Neuronal stem cell (in vitro differentiated cells): ENCODE results near the gene ANKS1B.

Experiments
- DNase-seq: peaks from one replicate; pipeline ENCODE4 v3.0.0-alpha.2; 2013; ENCODE audit warnings: low spot score
- H2AFZ ChIP-seq: one replicate; pipeline ENCODE4 v1.6.1; 2013; ENCODE audit warnings: mild to moderate bottlenecking, low read length, inconsistent platforms
- H2AK5ac ChIP-seq: 2 replicates; pipeline ENCODE4 v1.6.1; 2013; ENCODE audit warnings: low read depth, mild to moderate bottlenecking, inconsistent platforms, low read length, moderate library complexity, mixed read lengths
- H2BK120ac ChIP-seq: 2 replicates; pipeline ENCODE4 v1.6.1; 2013; ENCODE audit warnings: low read depth, mild to moderate bottlenecking, inconsistent platforms, low read length, moderate library complexity, mixed read lengths
- H2BK12ac ChIP-seq: one replicate; pipeline ENCODE4 v1.6.1; 2013; ENCODE audit warnings: low read length, inconsistent platforms
- H2BK15ac ChIP-seq: 2 replicates; pipeline ENCODE4 v1.6.1; 2013; ENCODE audit warnings: mild to moderate bottlenecking, low read length, inconsistent platforms, mixed read lengths
- H2BK5ac ChIP-seq: one replicate; pipeline ENCODE4 v1.6.1; 2013; ENCODE audit warnings: inconsistent platforms, mild to moderate bottlenecking, low read length, moderate library complexity
- H3K14ac ChIP-seq: one replicate; pipeline ENCODE4 v1.6.1; 2013; ENCODE audit warnings: low read length, inconsistent platforms
- H3K18ac ChIP-seq: 2 replicates; pipeline ENCODE4 v1.6.1; 2013; ENCODE audit warnings: low read length, inconsistent platforms
- H3K23ac ChIP-seq: 2 replicates; pipeline ENCODE4 v1.6.1; 2013; ENCODE audit warnings: low read depth, mild to moderate bottlenecking, mixed read lengths, low read length, inconsistent platforms; ENCODE audit not compliant: poor library complexity
- H3K27ac ChIP-seq: replicated peaks from 3 replicates; pipeline ENCODE4 v1.5.1; 2013; ENCODE audit warnings: low read length, inconsistent platforms
- H3K27me3 ChIP-seq, 3 experiments: 2 replicates each; pipeline ENCODE4 v1.6.1; 2013; ENCODE audit warnings: low read length in 3 of 3, mild to moderate bottlenecking in 2 of 3, inconsistent platforms in 1 of 3, low read depth in 1 of 3, mixed read lengths in 1 of 3, moderate library complexity in 1 of 3; ENCODE audit not compliant: control insufficient read depth in 3 of 3, insufficient read depth in 3 of 3
- H3K36me3 ChIP-seq, 2 donors: replicated peaks in 1 of 2; 2 replicates each; pipeline ENCODE4 v1.6.1; 2013; ENCODE audit warnings: low read length in 2 of 2; ENCODE audit not compliant: control insufficient read depth in 2 of 2, insufficient read depth in 2 of 2
- H3K4ac ChIP-seq: 2 replicates; pipeline ENCODE4 v1.6.1; 2013; ENCODE audit warnings: inconsistent platforms, mild to moderate bottlenecking, low read length, moderate library complexity
- H3K4me1 ChIP-seq, 2 donors: 1 replicate in 1 of 2; 2 replicates in 1 of 2; pipeline ENCODE4 v1.6.1; 2013; ENCODE audit warnings: low read length in 2 of 2, low read depth in 1 of 2; ENCODE audit not compliant: control insufficient read depth in 2 of 2, insufficient read depth in 1 of 2
- H3K4me2 ChIP-seq: one replicate; pipeline ENCODE4 v1.6.1; 2013; ENCODE audit warnings: mild to moderate bottlenecking, low read length, inconsistent platforms; ENCODE audit not compliant: insufficient read depth, poor library complexity, severe bottlenecking
- H3K4me3 ChIP-seq, 2 donors: 2 replicates each; pipeline ENCODE4 v1.5.1; 2013; ENCODE audit warnings: low read length in 2 of 2, mild to moderate bottlenecking in 2 of 2, inconsistent platforms in 1 of 2, moderate library complexity in 1 of 2
- H3K79me1 ChIP-seq: one replicate; pipeline ENCODE4 v1.6.1; 2013; ENCODE audit warnings: low read depth, mild to moderate bottlenecking, inconsistent platforms, low read length, moderate library complexity
- H3K9ac ChIP-seq: one replicate; pipeline ENCODE4 v1.6.1; 2013; ENCODE audit warnings: mild to moderate bottlenecking, low read depth, low read length, inconsistent platforms; ENCODE audit not compliant: poor library complexity
- H3K9me3 ChIP-seq, 2 donors: replicated peaks in 1 of 2; 2 replicates each; pipeline versions ENCODE3 to v1.6.1; 2013; ENCODE audit warnings: low read length in 2 of 2, mild to moderate bottlenecking in 2 of 2, inconsistent platforms in 1 of 2, low read depth in 1 of 2, mixed read lengths in 1 of 2, moderate library complexity in 1 of 2; ENCODE audit not compliant: control insufficient read depth in 2 of 2, insufficient read depth in 1 of 2
- H4K8ac ChIP-seq: one replicate; pipeline ENCODE4 v1.6.1; 2013; ENCODE audit warnings: low read depth, mild to moderate bottlenecking, inconsistent platforms, low read length, moderate library complexity
- H4K91ac ChIP-seq: one replicate; pipeline ENCODE4 v1.6.1; 2013; ENCODE audit warnings: low read length, low read depth, mild to moderate bottlenecking, inconsistent platforms; ENCODE audit not compliant: poor library complexity
- WGBS, 2 donors: extraction: QIAGEN DNeasy Blood & Tissue Kit; methylation state at CpG; one replicate each; pipeline ENCODE4 v1.1.7; 2013; ENCODE audit warnings: missing lambda C conversion rate in 2 of 2, mixed read lengths in 1 of 2; ENCODE audit not compliant: insufficient read length in 2 of 2, insufficient replicate concordance in 1 of 2; ENCODE audit errors: extremely low coverage in 2 of 2; 5-methylcytosine and 5-hydroxymethylcytosine counted together

ANKS1B gene

GRCh38 chr12:99261256-99261655 lies 723.5 kb downstream of the ANKS1B start:
- Histone ChIP-seq H3K14ac (no peak overlapping the region), H3K36me3 (no peaks in the 10 kb centered on the region), H3K4ac (no peak overlapping the region), H3K9ac (no peak overlapping the region), H2AFZ (no peak overlapping the region), H4K8ac (no peak overlapping the region), H2BK12ac (no peak overlapping the region), H2BK15ac (no peak overlapping the region), H3K27me3 (no peaks in the 10 kb centered on the region), H3K9me3 (no peaks in the 10 kb centered on the region), H4K91ac (no peak overlapping the region), H3K4me1 (peaks cover 7 to 27% of the 10 kb centered on the region in 2 donors), H3K18ac (no peak overlapping the region), H3K4me3 (no peak overlapping the region), H2AK5ac (no peak overlapping the region), H3K23ac (no peak overlapping the region), H2BK5ac (no peak overlapping the region), H3K27ac (no peak overlapping the region), H3K4me2 (no peak overlapping the region), H2BK120ac (no peak overlapping the region), H3K79me1 (no peaks in the 10 kb centered on the region)
- WGBS, 2 donors: no CpG with 5 or more reads among the region's 1 CpG
- no peak for DNase-seq

GRCh38 chr12:99260456-99260996 lies 724.2 kb downstream of the ANKS1B start:
- no peak overlapping the region for H3K4me3 ChIP-seq
- no peak overlapping the region for H2BK120ac ChIP-seq
- H4K8ac ChIP-seq: no peak overlapping the region
- no peak overlapping the region for H2BK12ac ChIP-seq
- H3K9me3 ChIP-seq: no peaks in the 10 kb centered on the region
- no peak overlapping the region for H2BK15ac ChIP-seq
- H3K27ac ChIP-seq: no peak overlapping the region
- H2AFZ ChIP-seq: no peak overlapping the region
- no peaks in the 10 kb centered on the region for H3K27me3 ChIP-seq
- no peaks in the 10 kb centered on the region for H3K79me1 ChIP-seq
- H3K9ac ChIP-seq: no peak overlapping the region
- no peak overlapping the region for H3K23ac ChIP-seq
- peaks cover 7 to 27% of the 10 kb centered on the region in 2 donors for H3K4me1 ChIP-seq
- H2AK5ac ChIP-seq: no peak overlapping the region
- H3K36me3 ChIP-seq: no peaks in the 10 kb centered on the region
- H3K4me2 ChIP-seq: no peak overlapping the region
- no peak overlapping the region for H3K4ac ChIP-seq
- no peak overlapping the region for H2BK5ac ChIP-seq
- H3K14ac ChIP-seq: no peak overlapping the region
- H3K18ac ChIP-seq: no peak overlapping the region
- H4K91ac ChIP-seq: no peak overlapping the region
- no CpG with 5 or more reads among the region's 4 CpGs for WGBS, 2 donors
- DNase-seq: no peak

- no peaks in the 10 kb centered on the region for H3K79me1 ChIP-seq
- no peak overlapping the region for H3K9ac ChIP-seq
- H4K8ac ChIP-seq: no peak overlapping the region
- no peaks in the 10 kb centered on the region for H3K9me3 ChIP-seq
- no peak overlapping the region for H3K14ac ChIP-seq
- no peak overlapping the region for H4K91ac ChIP-seq
- DNase-seq: no peak
- no peak overlapping the region for H3K23ac ChIP-seq
- H3K4me3 ChIP-seq: no peak overlapping the region
- no peaks in the 10 kb centered on the region for H3K27me3 ChIP-seq
- H2AK5ac ChIP-seq: no peak overlapping the region
- peak overlapping the region; percentile 80 for H2AFZ ChIP-seq
- no peak overlapping the region for H3K18ac ChIP-seq
- no CpG with 5 or more reads among the region's 12 CpGs for WGBS, 2 donors
- no peaks in the 10 kb centered on the region for H3K36me3 ChIP-seq
- H2BK120ac ChIP-seq: no peak overlapping the region
- no peak overlapping the region for H2BK5ac ChIP-seq
- peaks cover 7 to 27% of the 10 kb centered on the region in 2 donors for H3K4me1 ChIP-seq
- H2BK15ac ChIP-seq: no peak overlapping the region
- no peak overlapping the region for H3K4me2 ChIP-seq
- no peak overlapping the region for H3K27ac ChIP-seq
- no peak overlapping the region for H2BK12ac ChIP-seq
- H3K4ac ChIP-seq: no peak overlapping the region
These were observed 725.4 kb downstream of the ANKS1B start for GRCh38 chr12:99259040-99259934.

- H2AK5ac ChIP-seq: no peak overlapping the region
- H3K27me3 ChIP-seq: no peaks in the 10 kb centered on the region
- no peaks in the 10 kb centered on the region for H3K79me1 ChIP-seq
- no peak overlapping the region for H2BK15ac ChIP-seq
- no peak overlapping the region for H3K4me3 ChIP-seq
- H2BK12ac ChIP-seq: no peak overlapping the region
- no peaks in the 10 kb centered on the region for H3K36me3 ChIP-seq
- H3K27ac ChIP-seq: no peak overlapping the region
- H3K14ac ChIP-seq: no peak overlapping the region
- H2AFZ ChIP-seq: peak overlapping the region; percentile 13
- H3K18ac ChIP-seq: no peak overlapping the region
- H3K9ac ChIP-seq: no peak overlapping the region
- peaks cover 7 to 27% of the 10 kb centered on the region in 2 donors for H3K4me1 ChIP-seq
- no peak overlapping the region for H4K8ac ChIP-seq
- no peak overlapping the region for H2BK120ac ChIP-seq
- no peak overlapping the region for H3K4me2 ChIP-seq
- H3K9me3 ChIP-seq: no peaks in the 10 kb centered on the region
- no peak overlapping the region for H3K4ac ChIP-seq
- H2BK5ac ChIP-seq: no peak overlapping the region
- no peak overlapping the region for H3K23ac ChIP-seq
- no peak for DNase-seq
- no peak overlapping the region for H4K91ac ChIP-seq
These were observed 727.1 kb downstream of the ANKS1B start for GRCh38 chr12:99257672-99258071.
